Measurements from ENCODE around the gene SMS. TPM values are rescaled to one million over a fixed set of nuclear protein-coding genes. Genes with fewer than 3 reads are reported as not detected.
A peak's percentile ranks its signal among the peaks of the same experiment; 100 is the strongest.

Gene SMS
- total RNA-seq, 2 experiments from 2014 or later = 17.8 to 19.6 TPM

GRCh38 chrX:21975242-21975641 lies 34.7 kb downstream of the SMS start:
- H3K36me3 ChIP-seq (ENCODE audit: insufficient read depth, low read length) = peaks cover 10% of the 10 kb centered on the region
- Mint-ChIP-seq H3K4me3 (no peak overlapping the region), H3K27ac (peak overlapping the region; percentile 94), H3K9me3 (peaks cover 2% of the 10 kb centered on the region), H3K36me3 (ENCODE audit: low read depth) (peaks cover 34% of the 10 kb centered on the region), H3K27me3 (no peaks in the 10 kb centered on the region), H3K4me1 (ENCODE audit: low read depth) (peaks cover 26% of the 10 kb centered on the region)
- intact Hi-C loops (cut with DNase I, micrococcal nuclease) = loop anchor here in 1 of 2 experiments (2.0 kb wide), 1 partner anchor 32 kb away; no protein-coding TSS in a partner anchor
- POLR2A ChIA-PET = interaction anchor here (1.2 to 1.3 kb wide), 2 partner anchors 34 to 161 kb away, joined by 3 to 6 read pairs; no protein-coding TSS in a partner anchor
- DNase-seq (no peak), ATAC-seq (ENCODE audit: poor library complexity) (no peak)
- TF ChIP-seq, protein P1, sequence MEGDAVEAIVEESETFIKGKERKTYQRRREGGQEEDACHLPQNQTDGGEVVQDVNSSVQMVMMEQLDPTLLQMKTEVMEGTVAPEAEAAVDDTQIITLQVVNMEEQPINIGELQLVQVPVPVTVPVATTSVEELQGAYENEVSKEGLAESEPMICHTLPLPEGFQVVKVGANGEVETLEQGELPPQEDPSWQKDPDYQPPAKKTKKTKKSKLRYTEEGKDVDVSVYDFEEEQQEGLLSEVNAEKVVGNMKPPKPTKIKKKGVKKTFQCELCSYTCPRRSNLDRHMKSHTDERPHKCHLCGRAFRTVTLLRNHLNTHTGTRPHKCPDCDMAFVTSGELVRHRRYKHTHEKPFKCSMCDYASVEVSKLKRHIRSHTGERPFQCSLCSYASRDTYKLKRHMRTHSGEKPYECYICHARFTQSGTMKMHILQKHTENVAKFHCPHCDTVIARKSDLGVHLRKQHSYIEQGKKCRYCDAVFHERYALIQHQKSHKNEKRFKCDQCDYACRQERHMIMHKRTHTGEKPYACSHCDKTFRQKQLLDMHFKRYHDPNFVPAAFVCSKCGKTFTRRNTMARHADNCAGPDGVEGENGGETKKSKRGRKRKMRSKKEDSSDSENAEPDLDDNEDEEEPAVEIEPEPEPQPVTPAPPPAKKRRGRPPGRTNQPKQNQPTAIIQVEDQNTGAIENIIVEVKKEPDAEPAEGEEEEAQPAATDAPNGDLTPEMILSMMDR (IDR thresholded peaks at IDR 0.05) = no peak
- no peak overlapping the region for H3K27ac ChIP-seq (ENCODE audit: low read depth in 1 of 2, low read length in 2 of 2)
- H3K4me3 ChIP-seq (ENCODE audit: low read length) = no peak overlapping the region
- H3K4me1 ChIP-seq (ENCODE audit: insufficient read depth, low read length) = peaks cover 17% of the 10 kb centered on the region
- H3K27me3 ChIP-seq (ENCODE audit: control insufficient read depth in 1 of 2, insufficient read depth in 2 of 2, low read length in 2 of 2) = no peaks in the 10 kb centered on the region
- CTCF ChIA-PET = interaction anchor here (1.5 to 3.8 kb wide), 2 partner anchors 9 to 14 kb away, joined by 3 to 21 read pairs; no protein-coding TSS in a partner anchor
- no peaks in the 10 kb centered on the region for H3K9me3 ChIP-seq (ENCODE audit: control insufficient read depth in 1 of 2, insufficient read depth in 1 of 2, low read length in 2 of 2)

GRCh38 chrX:21975812-21976211 lies 35.3 kb downstream of the SMS start:
- H3K4me1 ChIP-seq (ENCODE audit: insufficient read depth, low read length) = peaks cover 17% of the 10 kb centered on the region
- no peaks in the 10 kb centered on the region for H3K27me3 ChIP-seq (ENCODE audit: control insufficient read depth in 1 of 2, insufficient read depth in 2 of 2, low read length in 2 of 2)
- peaks cover 10% of the 10 kb centered on the region for H3K36me3 ChIP-seq (ENCODE audit: insufficient read depth, low read length)
- Mint-ChIP-seq H3K9me3 (peaks cover 2% of the 10 kb centered on the region), H3K27me3 (no peaks in the 10 kb centered on the region), H3K36me3 (ENCODE audit: low read depth) (peaks cover 34% of the 10 kb centered on the region), H3K27ac (peak overlapping the region; percentile 47), H3K4me1 (ENCODE audit: low read depth) (peaks cover 26% of the 10 kb centered on the region), H3K4me3 (no peak overlapping the region)
- POLR2A ChIA-PET = no interaction called here
- no peak for DNase-seq
- CTCF ChIA-PET = interaction anchor here (1.5 to 3.8 kb wide), 2 partner anchors 9 to 14 kb away, joined by 3 to 21 read pairs; no protein-coding TSS in a partner anchor
- TF ChIP-seq, protein P1 (IDR thresholded peaks at IDR 0.05) = no peak
- H3K4me3 ChIP-seq (ENCODE audit: low read length) = no peak overlapping the region
- ATAC-seq (ENCODE audit: poor library complexity) = no peak
- no peak overlapping the region for H3K27ac ChIP-seq (ENCODE audit: low read depth in 1 of 2, low read length in 2 of 2)
- no peaks in the 10 kb centered on the region for H3K9me3 ChIP-seq (ENCODE audit: control insufficient read depth in 1 of 2, insufficient read depth in 1 of 2, low read length in 2 of 2)
- intact Hi-C loops (cut with DNase I, micrococcal nuclease) = loop anchor here in 1 of 2 experiments (2.0 kb wide), 1 partner anchor 33 kb away; no protein-coding TSS in a partner anchor

GRCh38 chrX:21978346-21978745 lies 37.8 kb downstream of the SMS start:
- H3K9me3 ChIP-seq (ENCODE audit: control insufficient read depth in 1 of 2, insufficient read depth in 1 of 2, low read length in 2 of 2) = no peaks in the 10 kb centered on the region
- peaks cover 10% of the 10 kb centered on the region for H3K36me3 ChIP-seq (ENCODE audit: insufficient read depth, low read length)
- H3K4me3 ChIP-seq (ENCODE audit: low read length) = no peak overlapping the region
- no peak for DNase-seq
- intact Hi-C loops (cut with DNase I, micrococcal nuclease) = no loop called here
- no peak overlapping the region for H3K27ac ChIP-seq (ENCODE audit: low read depth in 1 of 2, low read length in 2 of 2)
- TF ChIP-seq, protein P1 (IDR thresholded peaks at IDR 0.05) = no peak
- H3K27me3 Mint-ChIP-seq = no peaks in the 10 kb centered on the region
- H3K27me3 ChIP-seq (ENCODE audit: control insufficient read depth in 1 of 2, insufficient read depth in 2 of 2, low read length in 2 of 2) = no peaks in the 10 kb centered on the region
- CTCF ChIA-PET = no interaction called here
- H3K36me3 Mint-ChIP-seq (ENCODE audit: low read depth) = peaks cover 29% of the 10 kb centered on the region
- ATAC-seq (ENCODE audit: poor library complexity) = no peak
- peaks cover 14% of the 10 kb centered on the region for H3K4me1 Mint-ChIP-seq (ENCODE audit: low read depth)
- H3K4me1 ChIP-seq (ENCODE audit: insufficient read depth, low read length) = peaks cover 6% of the 10 kb centered on the region
- no peak overlapping the region for H3K4me3 Mint-ChIP-seq
- no peaks in the 10 kb centered on the region for H3K9me3 Mint-ChIP-seq
- no peak overlapping the region for H3K27ac Mint-ChIP-seq
- POLR2A ChIA-PET = no interaction called here
